ENCODE results near the gene SLC7A10. TPM values are rescaled to one million over a fixed set of nuclear protein-coding genes. Genes with fewer than 3 reads are reported as not detected.

Gene SLC7A10
- total RNA-seq, 3 donors from 2014 or later = 6.9 to 8.8 TPM; not detected in 1

GRCh38 chr19:33241091-33241529 is 15.5 kb upstream of the SLC7A10 start:
- Histone ChIP-seq H3K4me1 (no peaks in the 10 kb centered on the region), H3K4me3 (peak overlapping the region in 1 of 3 donors; percentile 49), H3K27ac (no peak overlapping the region), H3K36me3 (no peaks in the 10 kb centered on the region), H3K9me3 (peaks cover 0 to 8% of the 10 kb centered on the region in 2 donors), H3K27me3 (no peaks in the 10 kb centered on the region)
- intact Hi-C loops (cut with DNase I; ENCODE audit: low total_unique reads) = no loop called here
- no peak for TF ChIP-seq POLR2A (IDR thresholded peaks at IDR 0.05)
- no peak for TF ChIP-seq CTCF (IDR thresholded peaks at IDR 0.05)
- no peak for TF ChIP-seq POLR2AphosphoS5 (IDR thresholded peaks at IDR 0.05)
- DNase-seq (ENCODE audit: low spot score in 2 of 2) = no peak

GRCh38 chr19:33240181-33240771 is 14.6 kb upstream of the SLC7A10 start:
- DNase-seq (ENCODE audit: low spot score in 2 of 2) = no peak
- intact Hi-C loops (cut with DNase I; ENCODE audit: low total_unique reads) = no loop called here
- Histone ChIP-seq H3K27ac (no peak overlapping the region), H3K36me3 (no peaks in the 10 kb centered on the region), H3K4me1 (no peaks in the 10 kb centered on the region), H3K4me3 (no peak overlapping the region), H3K9me3 (no peaks in the 10 kb centered on the region), H3K27me3 (peaks cover 0 to 2% of the 10 kb centered on the region in 2 donors)
- TF ChIP-seq POLR2AphosphoS5 (IDR thresholded peaks at IDR 0.05) (no peak), CTCF (IDR thresholded peaks at IDR 0.05) (no peak), POLR2A (IDR thresholded peaks at IDR 0.05) (no peak)

- Histone ChIP-seq H3K4me3 (no peak overlapping the region), H3K4me1 (no peaks in the 10 kb centered on the region), H3K36me3 (no peaks in the 10 kb centered on the region), H3K27ac (no peak overlapping the region), H3K9me3 (no peaks in the 10 kb centered on the region), H3K27me3 (peaks cover 0 to 2% of the 10 kb centered on the region in 2 donors)
- intact Hi-C loops (cut with DNase I; ENCODE audit: low total_unique reads) = no loop called here
- TF ChIP-seq POLR2AphosphoS5 (IDR thresholded peaks at IDR 0.05) = no peak
- TF ChIP-seq POLR2A (IDR thresholded peaks at IDR 0.05) = no peak
- TF ChIP-seq CTCF (IDR thresholded peaks at IDR 0.05) = no peak
- DNase-seq (ENCODE audit: low spot score in 2 of 2) = no peak
These were observed 13.7 kb upstream of the SLC7A10 start for GRCh38 chr19:33239223-33239975.

- Histone ChIP-seq H3K36me3 (no peaks in the 10 kb centered on the region), H3K27me3 (peaks cover 0 to 2% of the 10 kb centered on the region in 2 donors), H3K9me3 (no peaks in the 10 kb centered on the region), H3K4me3 (no peak overlapping the region), H3K4me1 (no peaks in the 10 kb centered on the region), H3K27ac (no peak overlapping the region)
- DNase-seq (ENCODE audit: low spot score in 2 of 2) = no peak
- TF ChIP-seq CTCF (IDR thresholded peaks at IDR 0.05) (no peak), POLR2A (IDR thresholded peaks at IDR 0.05) (no peak), POLR2AphosphoS5 (IDR thresholded peaks at IDR 0.05) (no peak)
- intact Hi-C loops (cut with DNase I; ENCODE audit: low total_unique reads) = no loop called here
These were observed 13.0 kb upstream of the SLC7A10 start for GRCh38 chr19:33238481-33239149.

Data from breast epithelium (tissue), 4 donors.